Measurements from ENCODE around the gene APOO. TPM values are rescaled to one million over a fixed set of nuclear protein-coding genes. Genes with fewer than 3 reads are reported as not detected.

Gene APOO
- total RNA-seq, 1 experiment from 2014 or later, result 37.4 TPM

DNA sequence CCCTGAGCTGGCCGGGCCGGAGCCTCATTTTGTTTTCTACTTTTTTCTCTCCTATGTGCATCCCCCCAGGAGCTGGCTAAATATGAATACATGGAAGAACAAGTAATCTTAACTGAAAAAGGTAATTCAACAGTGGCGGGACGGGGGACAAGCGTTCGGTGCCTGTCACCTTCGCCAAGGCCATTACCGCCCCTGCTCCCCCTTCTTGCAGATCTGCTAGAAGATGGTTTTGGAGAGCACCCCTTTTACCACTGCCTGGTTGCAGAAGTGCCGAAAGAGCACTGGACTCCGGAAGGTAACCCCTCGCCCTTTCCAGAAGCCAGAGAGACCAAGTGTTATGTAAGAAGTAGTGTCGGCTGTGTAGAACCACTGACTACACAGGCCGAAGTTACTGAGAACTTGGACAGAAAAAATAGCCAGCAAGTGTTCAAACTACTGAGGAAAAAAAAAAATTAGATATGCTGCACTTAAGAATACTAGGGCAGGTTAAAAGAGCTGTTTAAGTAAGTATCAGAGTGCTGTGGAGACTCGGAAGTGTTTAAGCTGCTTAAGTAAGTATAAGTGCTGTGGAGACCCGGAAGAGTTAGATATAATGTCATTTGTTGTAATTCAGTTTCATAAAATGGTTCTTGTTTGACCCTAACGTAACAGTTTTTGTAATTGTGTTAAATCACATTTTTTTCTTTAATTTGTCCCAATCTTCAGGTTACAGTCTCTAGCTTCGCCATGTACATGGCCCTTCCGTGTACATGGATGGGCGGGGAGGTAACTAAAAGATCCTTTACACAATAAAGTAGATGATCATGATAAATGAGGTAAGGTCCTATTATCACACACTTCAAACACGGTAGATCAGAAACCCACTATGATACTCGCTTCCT, 123.9 kb downstream of the APOO start:
- Histone ChIP-seq H3K27ac (ENCODE audit: low read length) (peak overlapping the region; percentile 79), H3K9me3 (ENCODE audit: low read length) (no peaks in the 10 kb centered on the region), H3K36me3 (ENCODE audit: insufficient read depth, low read length) (peaks cover 23% of the 10 kb centered on the region), H4K20me1 (ENCODE audit: insufficient read depth, low read depth, low read length) (peaks cover 7% of the 10 kb centered on the region; the same call in 1 of the 2 replicates), H3K9ac (ENCODE audit: low read length) (peak overlapping the region; percentile 90), H3K9me2 (replicated peaks; ENCODE audit: insufficient read depth, low read length) (no peaks in the 10 kb centered on the region), H3K4me2 (ENCODE audit: low read depth, low read length, poor library complexity, severe bottlenecking) (peak overlapping the region; percentile 79), H3K4me1 (ENCODE audit: low read length) (peaks cover 22% of the 10 kb centered on the region), H3K27me3 (ENCODE audit: low read length) (no peaks in the 10 kb centered on the region), H2AFZ (ENCODE audit: low read length) (no peak overlapping the region), H3K79me2 (ENCODE audit: low read length) (peaks cover 22% of the 10 kb centered on the region), H3K4me3 (ENCODE audit: low read length) (peak overlapping the region; percentile 77)
- DNase-seq, result peak; percentile 51

Other genes with a start within 250 kb of the APOO start
- 64.6 and 66.2 TPM in 2 replicates for gene PRDX4, start 240.4 kb downstream of the APOO start, total RNA-seq (2014; rRNA removed; shearing (Covaris generic); ENCODE audit: low replicate concordance)
- gene ACOT9, start 164.7 kb downstream of the APOO start, total RNA-seq (2014; rRNA removed; shearing (Covaris generic); ENCODE audit: low replicate concordance), result 24.6 and 27.8 TPM in 2 replicates
- 230 and 256 TPM in 2 replicates for gene SAT1, start 124.8 kb downstream of the APOO start, total RNA-seq (2014; rRNA removed; shearing (Covaris generic); ENCODE audit: low replicate concordance)
- not detected in 2 replicates for gene CXorf58, start 68 bp upstream of the APOO start, total RNA-seq (2014; rRNA removed; shearing (Covaris generic); ENCODE audit: low replicate concordance)
- 12.7 and 23.7 TPM in 2 replicates for gene KLHL15, start 119.2 kb upstream of the APOO start, total RNA-seq (2014; rRNA removed; shearing (Covaris generic); ENCODE audit: low replicate concordance)
- 160 and 198 TPM in 2 replicates for gene EIF2S3, start 147.0 kb upstream of the APOO start, total RNA-seq (2014; rRNA removed; shearing (Covaris generic); ENCODE audit: low replicate concordance)
- gene ZFX, start 241.8 kb upstream of the APOO start, total RNA-seq (2014; rRNA removed; shearing (Covaris generic); ENCODE audit: low replicate concordance), result 26.4 and 44.2 TPM in 2 replicates